Heart right ventricle (tissue), 16 donors: ENCODE results near the gene PARD3. TPM values are rescaled to one million over a fixed set of nuclear protein-coding genes. Genes with fewer than 3 reads are reported as not detected.

ENCODE experiments used
- ATAC-seq, 8 donors: fragments of 200-7000 bp; cut with Tn5 transposase; one replicate each; pipeline ENCODE4 v1.9.1; 2020; ENCODE audit warnings: mild to moderate bottlenecking in 8 of 8, moderate library complexity in 8 of 8, moderate number of reproducible peaks in 1 of 8
- DNase-seq, 2 donors: peaks; one replicate each; pipeline ENCODE4 v3.0.0-alpha.2; 2020
- H3K27ac ChIP-seq, 10 donors: fragments of 200-600 bp; sonication (generic) in 2 of 10; one replicate each; pipeline versions ENCODE4 v1.5.0 to v1.8.0; 2020 to 2022; ENCODE audit warnings: mild to moderate bottlenecking in 3 of 10
- H3K27me3 ChIP-seq, 7 donors: fragments of 200-600 bp; one replicate each; pipeline ENCODE4 v1.8.0; 2021 to 2022; ENCODE audit warnings: mild to moderate bottlenecking in 2 of 7
- H3K36me3 ChIP-seq, 9 donors: fragments of 200-600 bp; sonication (generic) in 1 of 9; one replicate each; pipeline versions ENCODE4 v1.5.0 to v1.8.0; 2020 to 2022; ENCODE audit warnings: mild to moderate bottlenecking in 2 of 9
- H3K4me1 ChIP-seq, 9 donors: fragments of 200-600 bp; sonication (generic) in 1 of 9; one replicate each; pipeline versions ENCODE4 v1.5.0 to v1.8.0; 2020 to 2022; ENCODE audit warnings: mild to moderate bottlenecking in 4 of 9
- H3K4me3 ChIP-seq, 10 donors: fragments of 200-600 bp; sonication (generic) in 2 of 10; one replicate each; pipeline versions ENCODE4 v1.5.0 to v1.8.0; 2020 to 2022; ENCODE audit warnings: mild to moderate bottlenecking in 7 of 10, moderate library complexity in 2 of 10
- H3K9me3 ChIP-seq, 11 donors: fragments of 200-600 bp in 10 of 11; sonication (generic) in 2 of 11; one replicate each; pipeline versions ENCODE4 v1.5.0 to v1.8.0; 2013 to 2022; ENCODE audit warnings: mild to moderate bottlenecking in 2 of 11, control low read depth in 1 of 11, moderate library complexity in 1 of 11
- CTCF ChIP-seq, 9 donors: fragments of 200-600 bp; sonication (generic) in 2 of 9; IDR thresholded peaks; one replicate each; pipeline versions ENCODE4 v1.5.0 to v1.8.0; 2021 to 2022; ENCODE audit warnings: antibody characterized with exemption in 9 of 9, mild to moderate bottlenecking in 5 of 9, moderate library complexity in 1 of 9
- WGBS, 2 donors: extraction: QIAGEN DNeasy Blood & Tissue Kit; methylation state at CpG; one replicate each; pipeline ENCODE4 v1.1.7; 2013; ENCODE audit warnings: inconsistent platforms in 1 of 2; 5-methylcytosine and 5-hydroxymethylcytosine counted together
- intact Hi-C, 10 donors: fragments of 100-400 bp; cut with DNase I; formaldehyde crosslinking; loops; one replicate each; pipeline versions ENCODE4 v1.11.1 to v1.14.2; 2022
- polyA plus RNA-seq, 2 donors: library from polyadenylated mRNA; stranded (reverse); fragments of 200-250 nt; gene quantifications; one replicate each; pipeline ENCODE4 v1.2.3, GENCODE V29; 2013
- total RNA-seq, 10 donors: library from RNA; stranded (reverse); fragmentation: NEBNext Ultra II Directional in 3 of 10; extraction: Animal tissue kit (Norgen Biotek cat#: 25700) in 3 of 10; gene quantifications; one replicate each; pipeline versions ENCODE4 v1.2.1 to v1.2.4, GENCODE V29; 2021 to 2023
- donor health status: Arrhythmogenic right ventricular cardiomyopathy.
- donor health status: ischemic (EF 13 %, LVEDD 7.1; RV severe dilation, severe dysfunction).
- donor health status: healthy with polysubstance abuse.
- donor health status: DM: no; HTN: yes; CAD: no.
- donor health status: DM: no; HTN: no; CAD: no.
- donor health status: ischemic (EF 25% LVEDD 6.9; RV normal size, moderate dysfunction).
- donor health status: ischemic (EF 25% LVEDD 5.7; RV mildly dilated, moderate dysfunction).
- donor health status: healthy.
- donor health status: DM: yes; HTN: yes; CAD: no.
- donor health status: Ischemic cardiomyopathy.
- donor health status: ischemic (EF 35%, LVEDD 5.7; RV mildly dilated, moderate dysfunction).
- donor health status: nonischemic (EF 11% LVEDD 7.7; RV severe dilation, severe dysfunction).
- donor health status: DM: yes; HTN: yes; CAD: no.
- donor health status: PGD.
- donor health status: ischemic (EF 29% LVEDD 5.4; RV normal size, mild dysfunction).
- donor health status: nonischemic (EF 23%, LVEDD 6.1; RV moderate dilation, normal function).

Gene PARD3
- total and polyA plus RNA-seq, 12 donors, result 19.7 to 41.8 (median 34.2) TPM

GRCh38 chr10:34408381-34408780 is 406.7 kb downstream of the PARD3 start:
- ATAC-seq, result no peak
- no peaks in the 10 kb centered on the region for H3K9me3 ChIP-seq
- H3K27ac ChIP-seq, result no peak overlapping the region
- no peaks in the 10 kb centered on the region for H3K27me3 ChIP-seq
- no peak for DNase-seq
- peaks cover 0 to 18% (median 9%) of the 10 kb centered on the region in 9 donors for H3K4me1 ChIP-seq
- WGBS, 2 donors, result 79 to 85% methylated on average over 2 of the region's 2 CpGs
- H3K36me3 ChIP-seq, result no peaks in the 10 kb centered on the region
- intact Hi-C loops, result no loop called here
- TF ChIP-seq CTCF (IDR thresholded peaks at IDR 0.05), result no peak
- no peak overlapping the region for H3K4me3 ChIP-seq

GRCh38 chr10:34407324-34407805 is 407.7 kb downstream of the PARD3 start:
- Histone ChIP-seq H3K4me1 (peaks cover 0 to 18% (median 9%) of the 10 kb centered on the region in 9 donors), H3K27me3 (no peaks in the 10 kb centered on the region), H3K27ac (no peak overlapping the region), H3K9me3 (no peaks in the 10 kb centered on the region), H3K36me3 (no peaks in the 10 kb centered on the region), H3K4me3 (no peak overlapping the region)
- TF ChIP-seq CTCF (IDR thresholded peaks at IDR 0.05), result no peak
- peak; percentile 17 to 19 for DNase-seq
- 65% methylated on average over 7 of the region's 7 CpGs for WGBS, 2 donors
- intact Hi-C loops, result no loop called here
- peak in 7 of 8 donors; percentile 46 to 88 (median 54) for ATAC-seq

- intact Hi-C loops, result no loop called here
- TF ChIP-seq CTCF (IDR thresholded peaks at IDR 0.05), result no peak
- 63 to 68% methylated on average over 4 of the region's 4 CpGs for WGBS, 2 donors
Measured at GRCh38 chr10:34406463-34407323, 408.4 kb downstream of the PARD3 start.

GRCh38 chr10:34405611-34406462 is 409.3 kb downstream of the PARD3 start:
- 74 to 84% methylated on average over 3 of the region's 3 CpGs for WGBS, 2 donors
- DNase-seq, result no peak
- H3K27me3 ChIP-seq, result no peaks in the 10 kb centered on the region
- TF ChIP-seq CTCF (IDR thresholded peaks at IDR 0.05), result no peak
- H3K4me1 ChIP-seq, result peaks cover 0 to 18% (median 9%) of the 10 kb centered on the region in 9 donors
- H3K36me3 ChIP-seq, result no peaks in the 10 kb centered on the region
- ATAC-seq, result no peak
- intact Hi-C loops, result no loop called here
- H3K27ac ChIP-seq, result no peak overlapping the region
- H3K4me3 ChIP-seq, result no peak overlapping the region
- H3K9me3 ChIP-seq, result no peaks in the 10 kb centered on the region

More at GRCh38 chr10:34406463-34407323, 408.4 kb downstream of the PARD3 start:
- no peak overlapping the region for H3K27ac ChIP-seq
- no peak overlapping the region for H3K4me3 ChIP-seq
- DNase-seq, result no peak
- ATAC-seq, result no peak
- no peaks in the 10 kb centered on the region for H3K36me3 ChIP-seq
- H3K4me1 ChIP-seq, result peaks cover 0 to 18% (median 9%) of the 10 kb centered on the region in 9 donors
- no peaks in the 10 kb centered on the region for H3K9me3 ChIP-seq
- H3K27me3 ChIP-seq, result no peaks in the 10 kb centered on the region
